CD4-positive, CD25-positive, alpha-beta regulatory T cell (primary cell): Measurements from ENCODE around the gene CNIH2. TPM values are rescaled to one million over a fixed set of nuclear protein-coding genes. Genes with fewer than 3 reads are reported as not detected.
A peak's percentile ranks its signal among the peaks of the same experiment; 100 is the strongest.
"Not testable (repeated sequence)": the region's sequence is repeated elsewhere in the genome, so short reads cannot be mapped to it uniquely, and the experiment has no call there.

Source experiments
- ATAC-seq, 2 donors: fragments of 150-1000 bp; cut with Tn5 transposase; one replicate each; pipeline ENCODE4 v1.10.0; 2021; ENCODE audit warnings: low read depth in 2 of 2, moderate number of reproducible peaks in 2 of 2, moderate library complexity in 1 of 2
- DNase-seq, 3 donors: peaks; one replicate each; pipeline versions ENCODE4 v3.0.0 to v3.0.0-alpha.2; 2012 to 2022; ENCODE audit warnings: mixed read lengths in 1 of 3
- H3K27ac ChIP-seq: one replicate; pipeline ENCODE4 v1.7.0; 2013; ENCODE audit warnings: mild to moderate bottlenecking, low read length; ENCODE audit not compliant: insufficient read depth, poor library complexity, severe bottlenecking
- H3K27me3 ChIP-seq: one replicate; pipeline ENCODE4 v1.7.0; 2013; ENCODE audit warnings: low read length; ENCODE audit not compliant: control insufficient read depth, insufficient read depth
- H3K36me3 ChIP-seq: one replicate; pipeline ENCODE4 v1.7.0; 2013; ENCODE audit warnings: mild to moderate bottlenecking, low read length, moderate library complexity; ENCODE audit not compliant: control insufficient read depth, insufficient read depth
- H3K4me1 ChIP-seq: 2 replicates; pipeline ENCODE4 v1.7.0; 2013; ENCODE audit warnings: mild to moderate bottlenecking, low read length; ENCODE audit not compliant: insufficient read depth, control insufficient read depth, poor library complexity, severe bottlenecking
- H3K4me3 ChIP-seq: one replicate; pipeline ENCODE4 v1.7.0; 2013; ENCODE audit warnings: low read depth, mild to moderate bottlenecking, low read length, moderate library complexity
- H3K9me3 ChIP-seq, 2 experiments: 1 replicate in 1 of 2; 2 replicates in 1 of 2; pipeline ENCODE4 v1.7.0; 2013; ENCODE audit warnings: low read length in 2 of 2, mild to moderate bottlenecking in 1 of 2, moderate library complexity in 1 of 2; ENCODE audit not compliant: control insufficient read depth in 2 of 2
- H3K27ac Mint-ChIP-seq, 3 donors: one replicate each; pipeline ENCODE4 v1.8.0; 2020 to 2022; ENCODE audit warnings: mild to moderate bottlenecking in 3 of 3, mixed read lengths in 3 of 3, moderate library complexity in 2 of 3
- H3K27me3 Mint-ChIP-seq: one replicate; pipeline ENCODE4 v1.8.0; 2022; ENCODE audit warnings: mild to moderate bottlenecking, mixed read lengths
- H3K36me3 Mint-ChIP-seq: one replicate; pipeline ENCODE4 v1.8.0; 2020; ENCODE audit warnings: mixed read lengths
- H3K4me1 Mint-ChIP-seq, 4 donors: one replicate each; pipeline ENCODE4 v1.8.0; 2020 to 2022; ENCODE audit warnings: mixed read lengths in 4 of 4, mild to moderate bottlenecking in 1 of 4
- H3K4me3 Mint-ChIP-seq, 4 donors: one replicate each; pipeline ENCODE4 v1.8.0; 2020 to 2022; ENCODE audit warnings: mild to moderate bottlenecking in 4 of 4, mixed read lengths in 4 of 4, moderate library complexity in 3 of 4
- H3K9me3 Mint-ChIP-seq, 7 donors: one replicate each; pipeline ENCODE4 v1.8.0; 2020 to 2022; ENCODE audit warnings: mixed read lengths in 7 of 7, mild to moderate bottlenecking in 3 of 7, moderate library complexity in 2 of 7
- polyA plus RNA-seq, 4 donors: library from polyadenylated mRNA; unstranded; fragments of 300-500 nt; fragmentation: Illumina TruSeq; gene quantifications; one replicate each; pipeline ENCODE4 v1.2.3, GENCODE V29; 2021
- total RNA-seq: library from RNA; stranded (reverse); gene quantifications from one replicate; pipeline ENCODE4 v1.2.3, GENCODE V29; 2022

Gene CNIH2
- total and polyA plus RNA-seq, 5 donors from 2014 or later = 4.5 TPM; not detected in 4

DNA sequence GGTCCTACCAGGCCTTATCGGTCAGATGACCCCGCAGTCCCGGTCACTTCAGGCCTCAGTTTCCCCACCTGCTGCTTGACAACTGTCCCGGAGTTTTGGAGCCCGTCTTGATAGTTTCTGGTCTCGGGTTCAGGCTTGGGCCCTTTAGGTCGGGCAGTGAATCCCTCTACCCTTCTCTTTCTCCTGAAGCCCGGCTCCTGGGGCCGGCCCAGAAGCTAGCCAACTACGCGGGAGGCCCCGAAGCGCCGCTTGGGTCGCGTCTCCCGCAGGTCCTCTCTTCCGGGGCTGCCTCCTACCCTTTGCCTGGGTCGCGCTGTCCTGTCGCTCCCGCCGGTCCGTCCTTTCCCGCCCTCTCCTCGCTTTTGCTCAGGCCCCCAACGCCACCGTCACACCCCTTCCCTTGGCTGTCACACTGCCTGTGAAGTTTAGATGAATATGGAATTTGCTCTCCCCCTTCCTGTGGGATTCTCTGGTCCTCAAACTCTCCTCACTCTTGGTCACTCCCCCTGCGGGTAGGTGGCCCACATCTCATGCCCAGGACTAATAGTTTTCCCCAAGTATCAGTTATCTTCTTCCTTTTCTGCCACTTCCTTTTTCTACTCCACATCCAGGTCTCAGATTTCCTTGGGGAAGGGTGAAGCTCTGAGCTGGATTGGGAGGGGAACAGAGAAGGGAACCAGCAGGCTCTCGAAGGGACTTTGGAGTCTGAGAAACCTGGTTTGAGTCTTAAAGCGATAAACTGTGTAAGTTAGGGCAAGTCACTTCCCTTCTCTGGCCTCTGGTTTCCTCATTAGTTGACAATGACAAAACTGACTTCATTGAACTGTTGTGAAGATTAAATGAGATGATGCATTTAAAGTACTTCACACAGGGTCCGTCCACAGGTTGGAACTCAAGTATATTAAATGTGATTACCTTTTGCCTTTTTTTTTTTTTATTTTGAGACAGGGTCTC lies 8.7 kb upstream of the CNIH2 start:
- Mint-ChIP-seq H3K4me1 (peaks cover 4 to 50% (median 25%) of the 10 kb centered on the region in 4 donors), H3K27me3 (peaks cover 14% of the 10 kb centered on the region), H3K4me3 (peak overlapping the region; percentile 94 to 99 (median 96)), H3K9me3 (no peaks in the 10 kb centered on the region), H3K27ac (peak overlapping the region; percentile 98 to 99 (median 98)), H3K36me3 (peaks cover 19% of the 10 kb centered on the region)
- Histone ChIP-seq H3K9me3 (no peaks in the 10 kb centered on the region), H3K27ac (peak overlapping the region; percentile 91), H3K4me3 (peak overlapping the region; percentile 87), H3K4me1 (peaks cover 34% of the 10 kb centered on the region), H3K36me3 (peaks cover 32% of the 10 kb centered on the region), H3K27me3 (no peaks in the 10 kb centered on the region)
- ATAC-seq = no peak
- peak in 1 of 3 donors; percentile 55 for DNase-seq

DNA sequence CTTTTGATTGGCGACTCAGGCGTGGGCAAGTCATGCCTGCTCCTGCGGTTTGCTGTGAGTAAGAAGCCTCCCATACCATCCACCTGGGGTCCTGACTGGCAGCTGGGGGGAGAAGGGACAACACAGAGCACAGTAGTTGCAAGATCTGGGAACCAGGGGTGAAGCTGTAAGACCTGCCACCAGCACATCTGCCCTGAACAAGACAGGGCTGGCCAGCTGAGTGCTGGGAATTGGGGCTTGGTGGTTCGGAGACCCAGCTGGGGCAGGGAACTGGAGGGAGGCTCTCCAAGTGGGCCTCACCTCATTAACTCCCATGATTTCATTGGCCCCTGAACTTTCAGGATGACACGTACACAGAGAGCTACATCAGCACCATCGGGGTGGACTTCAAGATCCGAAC lies 6.2 kb upstream of the CNIH2 start:
- Mint-ChIP-seq H3K9me3 (no peaks in the 10 kb centered on the region), H3K36me3 (peaks cover 20% of the 10 kb centered on the region), H3K27me3 (peaks cover 14% of the 10 kb centered on the region), H3K4me1 (peaks cover 4 to 50% (median 26%) of the 10 kb centered on the region in 4 donors), H3K4me3 (peak overlapping the region in 3 of 4 donors; percentile 71 to 81 (median 73)), H3K27ac (no peak overlapping the region)
- ATAC-seq (no peak), DNase-seq (no peak)
- no peak overlapping the region for H3K27ac ChIP-seq
- H3K4me1 ChIP-seq = peaks cover 34% of the 10 kb centered on the region
- peaks cover 43% of the 10 kb centered on the region for H3K36me3 ChIP-seq
- no peaks in the 10 kb centered on the region for H3K27me3 ChIP-seq
- no peaks in the 10 kb centered on the region for H3K9me3 ChIP-seq
- no peak overlapping the region for H3K4me3 ChIP-seq

DNA sequence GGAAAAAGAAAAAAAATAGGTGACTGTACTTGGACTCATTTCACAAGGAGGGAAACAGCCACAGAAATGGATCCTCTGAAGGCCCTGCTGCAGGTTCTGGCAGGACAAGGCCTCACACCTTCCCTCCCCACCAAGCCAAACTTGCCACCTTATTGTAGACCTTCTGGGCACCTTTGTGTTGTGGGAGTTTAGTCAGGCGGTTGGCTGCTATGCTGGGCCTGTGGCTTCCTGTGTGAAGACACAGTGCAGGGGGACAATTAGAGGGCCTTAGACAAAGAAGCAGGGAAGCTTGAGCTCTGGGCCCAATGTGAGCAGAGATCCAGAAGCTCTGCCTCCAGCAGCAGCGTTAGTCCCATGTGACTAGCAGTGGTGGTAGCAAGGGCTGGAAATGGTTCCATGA lies 5.4 kb upstream of the CNIH2 start:
- no peak overlapping the region for H3K27ac Mint-ChIP-seq
- no peak overlapping the region for H3K4me3 ChIP-seq
- no peaks in the 10 kb centered on the region for H3K27me3 ChIP-seq
- peaks cover 43% of the 10 kb centered on the region for H3K36me3 ChIP-seq
- peaks cover 20% of the 10 kb centered on the region for H3K36me3 Mint-ChIP-seq
- H3K27me3 Mint-ChIP-seq = peaks cover 14% of the 10 kb centered on the region
- DNase-seq = no peak
- ATAC-seq = no peak
- H3K9me3 Mint-ChIP-seq = no peaks in the 10 kb centered on the region
- peaks cover 4 to 48% (median 26%) of the 10 kb centered on the region in 4 donors for H3K4me1 Mint-ChIP-seq
- H3K4me3 Mint-ChIP-seq = peak overlapping the region in 1 of 4 donors; percentile 88
- H3K9me3 ChIP-seq = no peaks in the 10 kb centered on the region
- no peak overlapping the region for H3K27ac ChIP-seq
- H3K4me1 ChIP-seq = peaks cover 33% of the 10 kb centered on the region

DNA sequence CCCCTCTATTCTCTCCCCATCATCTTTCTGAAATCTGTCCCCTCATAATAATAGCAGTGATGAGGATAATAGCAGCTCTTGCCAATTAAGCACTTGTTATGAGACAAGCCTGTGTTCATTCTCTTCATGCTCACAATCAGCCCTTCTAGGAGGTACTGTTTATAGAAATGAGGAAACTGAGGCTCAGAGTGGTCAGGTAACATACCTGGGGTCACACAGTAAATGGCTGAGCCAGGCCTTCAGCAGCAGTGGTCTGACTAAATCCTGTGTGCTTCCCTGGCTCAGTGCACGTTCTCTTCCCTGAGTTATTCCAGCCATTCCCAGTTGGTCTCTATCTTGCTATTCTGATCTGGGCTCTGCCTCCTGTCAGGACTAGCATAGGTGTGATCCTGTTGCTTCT lies 3.8 kb upstream of the CNIH2 start:
- H3K4me3 ChIP-seq = no peak overlapping the region
- H3K4me1 ChIP-seq = peaks cover 32% of the 10 kb centered on the region
- H3K27me3 ChIP-seq = no peaks in the 10 kb centered on the region
- H3K4me1 Mint-ChIP-seq = peaks cover 4 to 43% (median 18%) of the 10 kb centered on the region in 4 donors
- H3K27ac ChIP-seq = no peak overlapping the region
- H3K36me3 ChIP-seq = peaks cover 43% of the 10 kb centered on the region
- peaks cover 3% of the 10 kb centered on the region for H3K27me3 Mint-ChIP-seq
- H3K9me3 Mint-ChIP-seq = no peaks in the 10 kb centered on the region
- H3K4me3 Mint-ChIP-seq = peak overlapping the region in 1 of 4 donors; percentile 88
- ATAC-seq (no peak), DNase-seq (no peak)
- no peak overlapping the region for H3K27ac Mint-ChIP-seq
- peaks cover 20% of the 10 kb centered on the region for H3K36me3 Mint-ChIP-seq
- no peaks in the 10 kb centered on the region for H3K9me3 ChIP-seq

DNA sequence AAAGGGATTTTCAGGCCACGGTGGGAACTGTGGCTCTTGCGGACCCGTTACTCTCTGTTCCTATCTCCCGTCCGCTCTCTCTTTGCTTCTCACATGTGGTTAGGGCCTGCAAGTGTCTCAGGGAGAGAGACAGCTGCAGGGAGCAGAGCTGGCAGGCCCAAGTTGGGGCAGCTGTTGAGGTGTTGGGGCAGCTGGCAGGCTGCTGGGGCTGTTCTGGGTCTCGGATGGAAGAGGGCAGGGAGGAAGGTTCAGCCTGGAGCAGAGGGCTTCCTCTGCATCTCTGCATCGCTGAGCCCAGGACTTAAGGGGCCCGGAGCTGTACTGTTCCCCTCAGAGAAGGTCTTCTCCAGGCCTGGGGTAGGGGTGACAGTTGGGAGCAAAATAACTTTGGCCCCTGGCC lies 2.6 kb upstream of the CNIH2 start:
- H3K36me3 ChIP-seq = peaks cover 43% of the 10 kb centered on the region
- Mint-ChIP-seq H3K9me3 (no peaks in the 10 kb centered on the region), H3K27ac (peak overlapping the region in 1 of 3 donors; percentile 25), H3K4me3 (peak overlapping the region in 1 of 4 donors; percentile 62), H3K4me1 (peaks cover 4 to 36% (median 14%) of the 10 kb centered on the region in 4 donors), H3K27me3 (no peaks in the 10 kb centered on the region), H3K36me3 (peaks cover 20% of the 10 kb centered on the region)
- no peak overlapping the region for H3K4me3 ChIP-seq
- no peaks in the 10 kb centered on the region for H3K9me3 ChIP-seq
- no peaks in the 10 kb centered on the region for H3K27me3 ChIP-seq
- peaks cover 25% of the 10 kb centered on the region for H3K4me1 ChIP-seq
- DNase-seq (no peak), ATAC-seq (no peak)
- no peak overlapping the region for H3K27ac ChIP-seq

DNA sequence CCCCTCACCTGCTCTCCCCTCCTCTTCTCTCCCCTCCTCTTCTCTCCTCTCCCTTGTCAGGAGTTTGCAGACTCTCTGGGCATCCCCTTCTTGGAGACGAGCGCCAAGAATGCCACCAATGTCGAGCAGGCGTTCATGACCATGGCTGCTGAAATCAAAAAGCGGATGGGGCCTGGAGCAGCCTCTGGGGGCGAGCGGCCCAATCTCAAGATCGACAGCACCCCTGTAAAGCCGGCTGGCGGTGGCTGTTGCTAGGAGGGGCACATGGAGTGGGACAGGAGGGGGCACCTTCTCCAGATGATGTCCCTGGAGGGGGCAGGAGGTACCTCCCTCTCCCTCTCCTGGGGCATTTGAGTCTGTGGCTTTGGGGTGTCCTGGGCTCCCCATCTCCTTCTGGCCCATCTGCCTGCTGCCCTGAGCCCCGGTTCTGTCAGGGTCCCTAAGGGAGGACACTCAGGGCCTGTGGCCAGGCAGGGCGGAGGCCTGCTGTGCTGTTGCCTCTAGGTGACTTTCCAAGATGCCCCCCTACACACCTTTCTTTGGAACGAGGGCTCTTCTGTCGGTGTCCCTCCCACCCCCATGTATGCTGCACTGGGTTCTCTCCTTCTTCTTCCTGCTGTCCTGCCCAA lies 1.9 kb upstream of the CNIH2 start:
- DNase-seq (no peak), ATAC-seq (no peak)
- Mint-ChIP-seq H3K4me3 (peak overlapping the region in 2 of 4 donors; percentile 43 to 62), H3K27ac (no peak overlapping the region), H3K4me1 (peaks cover 4 to 33% (median 10%) of the 10 kb centered on the region in 4 donors), H3K36me3 (peaks cover 20% of the 10 kb centered on the region), H3K27me3 (no peaks in the 10 kb centered on the region), H3K9me3 (no peaks in the 10 kb centered on the region)
- H3K4me1 ChIP-seq = peaks cover 18% of the 10 kb centered on the region
- peaks cover 43% of the 10 kb centered on the region for H3K36me3 ChIP-seq
- H3K27me3 ChIP-seq = no peaks in the 10 kb centered on the region
- H3K27ac ChIP-seq = no peak overlapping the region
- no peaks in the 10 kb centered on the region for H3K9me3 ChIP-seq
- no peak overlapping the region for H3K4me3 ChIP-seq

DNA sequence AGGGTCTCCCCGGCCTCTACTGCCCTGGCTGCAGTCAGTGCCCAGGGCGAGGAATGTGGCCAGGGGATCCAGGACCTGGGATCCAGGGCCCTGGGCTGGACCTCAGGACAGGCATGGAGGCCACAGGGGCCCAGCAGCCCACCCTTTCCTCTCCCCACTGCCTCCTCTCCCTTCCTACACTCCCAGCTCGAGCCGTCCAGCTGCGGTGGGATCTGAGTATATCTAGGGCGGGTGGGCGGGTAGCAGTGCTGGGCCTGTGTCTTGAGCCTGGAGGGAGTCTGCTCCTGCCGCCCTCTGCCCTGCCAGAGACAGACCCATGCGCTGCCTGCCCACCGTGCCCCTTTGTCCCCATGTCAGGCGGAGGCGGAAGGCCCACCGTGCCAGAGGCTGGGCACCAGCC lies 1.4 kb upstream of the CNIH2 start:
- H3K36me3 ChIP-seq = peaks cover 40% of the 10 kb centered on the region
- H3K27ac ChIP-seq, H3K9me3 ChIP-seq, H3K27me3 ChIP-seq, ATAC-seq, DNase-seq, H3K27me3 Mint-ChIP-seq, H3K4me3 ChIP-seq, H3K9me3 Mint-ChIP-seq: not testable (repeated sequence)
- peak overlapping the region in 3 of 4 donors; percentile 62 to 80 (median 71) for H3K4me3 Mint-ChIP-seq
- H3K27ac Mint-ChIP-seq = peak overlapping the region in 1 of 3 donors; percentile 69
- peaks cover 19% of the 10 kb centered on the region for H3K4me1 ChIP-seq
- H3K36me3 Mint-ChIP-seq = peaks cover 19% of the 10 kb centered on the region
- H3K4me1 Mint-ChIP-seq = peaks cover 4 to 36% (median 12%) of the 10 kb centered on the region in 4 donors
